Left lung (tissue), 10 donors: ENCODE measurements around the gene RABIF. TPM values are rescaled to one million over a fixed set of nuclear protein-coding genes. Genes with fewer than 3 reads are reported as not detected.
"Not testable (repeated sequence)": the region's sequence is repeated elsewhere in the genome, so short reads cannot be mapped to it uniquely, and the experiment has no call there.

ENCODE experiments used
- ATAC-seq: fragments of 200-7000 bp; cut with Tn5 transposase; one replicate; pipeline ENCODE4 v1.9.1; 2020; ENCODE audit warnings: moderate library complexity
- DNase-seq, 4 donors: peaks; one replicate each; pipeline ENCODE4 v3.0.0-alpha.2; 2013 to 2020
- H3K27ac ChIP-seq, 2 donors: fragments of 200-600 bp; sonication (generic) in 1 of 2; one replicate each; pipeline versions ENCODE4 v1.5.0 to v1.8.0; 2020 to 2021
- H3K27me3 ChIP-seq, 2 donors: fragments of 200-600 bp; sonication (generic) in 1 of 2; one replicate each; pipeline versions ENCODE4 v1.5.0 to v1.8.0; 2020 to 2021
- H3K36me3 ChIP-seq, 2 donors: fragments of 200-600 bp; sonication (generic) in 1 of 2; one replicate each; pipeline versions ENCODE4 v1.5.0 to v1.8.0; 2020 to 2021
- H3K4me1 ChIP-seq, 2 donors: fragments of 200-600 bp; one replicate each; pipeline ENCODE4 v1.8.0; 2021
- H3K4me3 ChIP-seq, 2 donors: fragments of 200-600 bp; sonication (generic) in 1 of 2; one replicate each; pipeline versions ENCODE4 v1.5.0 to v1.8.0; 2020 to 2021; ENCODE audit warnings: mild to moderate bottlenecking in 1 of 2
- H3K9me3 ChIP-seq, 2 donors: fragments of 200-600 bp; sonication (generic) in 1 of 2; one replicate each; pipeline versions ENCODE4 v1.5.0 to v1.8.0; 2020 to 2021
- intact Hi-C, 2 donors: fragments of 100-400 bp; cut with DNase I; formaldehyde crosslinking; loops; one replicate each; pipeline versions ENCODE4 v1.11.2 to v1.14.2; 2022
- polyA plus RNA-seq, 6 donors: library from polyadenylated mRNA; unstranded; fragments of 120-200 nt; gene quantifications; one replicate each; pipeline ENCODE4 v1.2.1, GENCODE V29; 2013; ENCODE audit not compliant: insufficient read length in 6 of 6
- total RNA-seq, 2 donors: library from RNA; stranded (reverse); fragmentation: NEBNext Ultra II Directional; extraction: Animal tissue kit (Norgen Biotek cat#: 25700); gene quantifications; one replicate each; pipeline ENCODE4 v1.2.1, GENCODE V29; 2021
- TF ChIP-seq, protein P1 (sequence below), 2 donors: fragments of 200-600 bp; sonication (generic) in 1 of 2; IDR thresholded peaks; one replicate each; pipeline versions ENCODE4 v1.5.0 to v1.8.0; 2021; ENCODE audit warnings: antibody characterized with exemption in 2 of 2
- donor health status: DM: no; HTN: yes; CAD: no.
- donor health status: DM: no; HTN: no; CAD: no.

RABIF gene
- total and polyA plus RNA-seq, 8 donors = 8.1 to 15.5 (median 9.0) TPM

DNA sequence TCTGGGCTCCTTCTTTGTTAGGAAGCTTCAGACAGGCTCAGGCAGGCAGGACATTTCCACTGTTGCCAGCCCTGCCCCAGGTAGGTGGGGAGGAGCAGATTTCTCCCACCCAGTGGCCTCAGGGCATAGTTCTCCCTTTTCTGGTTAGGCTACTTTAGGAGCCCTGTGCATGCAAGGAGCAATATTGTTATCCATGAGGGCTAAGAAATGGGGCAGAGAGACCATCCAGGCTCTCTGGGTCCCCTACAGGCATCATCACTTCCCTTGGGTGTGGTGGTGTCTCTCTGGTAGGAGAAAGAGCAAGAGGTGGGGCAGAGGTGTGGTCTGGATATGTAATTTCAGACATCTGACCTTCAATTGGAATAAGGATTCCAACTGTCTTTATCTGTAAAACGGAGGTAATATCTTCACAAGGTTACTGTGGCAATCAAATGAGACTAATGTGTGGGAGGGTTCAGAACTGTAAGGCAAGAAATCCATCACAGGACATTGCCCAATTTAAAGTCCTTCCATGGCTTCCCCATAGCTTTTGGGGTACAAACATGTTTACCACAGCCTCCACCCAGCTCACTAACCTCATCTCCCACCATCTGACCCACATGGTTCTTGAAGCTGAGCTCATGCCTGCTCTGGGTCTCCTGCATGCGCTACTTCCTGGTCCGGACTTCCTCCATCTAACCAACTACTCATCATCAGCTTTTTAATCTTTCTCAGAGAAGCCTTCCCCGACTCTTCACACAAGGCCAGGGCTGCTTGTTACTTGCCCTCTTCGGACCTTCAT, 52.1 kb downstream of the RABIF start:
- TF ChIP-seq, protein P1, sequence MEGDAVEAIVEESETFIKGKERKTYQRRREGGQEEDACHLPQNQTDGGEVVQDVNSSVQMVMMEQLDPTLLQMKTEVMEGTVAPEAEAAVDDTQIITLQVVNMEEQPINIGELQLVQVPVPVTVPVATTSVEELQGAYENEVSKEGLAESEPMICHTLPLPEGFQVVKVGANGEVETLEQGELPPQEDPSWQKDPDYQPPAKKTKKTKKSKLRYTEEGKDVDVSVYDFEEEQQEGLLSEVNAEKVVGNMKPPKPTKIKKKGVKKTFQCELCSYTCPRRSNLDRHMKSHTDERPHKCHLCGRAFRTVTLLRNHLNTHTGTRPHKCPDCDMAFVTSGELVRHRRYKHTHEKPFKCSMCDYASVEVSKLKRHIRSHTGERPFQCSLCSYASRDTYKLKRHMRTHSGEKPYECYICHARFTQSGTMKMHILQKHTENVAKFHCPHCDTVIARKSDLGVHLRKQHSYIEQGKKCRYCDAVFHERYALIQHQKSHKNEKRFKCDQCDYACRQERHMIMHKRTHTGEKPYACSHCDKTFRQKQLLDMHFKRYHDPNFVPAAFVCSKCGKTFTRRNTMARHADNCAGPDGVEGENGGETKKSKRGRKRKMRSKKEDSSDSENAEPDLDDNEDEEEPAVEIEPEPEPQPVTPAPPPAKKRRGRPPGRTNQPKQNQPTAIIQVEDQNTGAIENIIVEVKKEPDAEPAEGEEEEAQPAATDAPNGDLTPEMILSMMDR (IDR thresholded peaks at IDR 0.05) = no peak
- intact Hi-C loops = no loop called here
- Histone ChIP-seq H3K9me3 (no peaks in the 10 kb centered on the region), H3K4me3 (no peak overlapping the region), H3K4me1 (peaks cover 0 to 21% of the 10 kb centered on the region in 2 donors), H3K27me3 (no peaks in the 10 kb centered on the region), H3K36me3 (no peaks in the 10 kb centered on the region), H3K27ac (no peak overlapping the region)
- DNase-seq (no peak), ATAC-seq (peak; percentile 57)

DNA sequence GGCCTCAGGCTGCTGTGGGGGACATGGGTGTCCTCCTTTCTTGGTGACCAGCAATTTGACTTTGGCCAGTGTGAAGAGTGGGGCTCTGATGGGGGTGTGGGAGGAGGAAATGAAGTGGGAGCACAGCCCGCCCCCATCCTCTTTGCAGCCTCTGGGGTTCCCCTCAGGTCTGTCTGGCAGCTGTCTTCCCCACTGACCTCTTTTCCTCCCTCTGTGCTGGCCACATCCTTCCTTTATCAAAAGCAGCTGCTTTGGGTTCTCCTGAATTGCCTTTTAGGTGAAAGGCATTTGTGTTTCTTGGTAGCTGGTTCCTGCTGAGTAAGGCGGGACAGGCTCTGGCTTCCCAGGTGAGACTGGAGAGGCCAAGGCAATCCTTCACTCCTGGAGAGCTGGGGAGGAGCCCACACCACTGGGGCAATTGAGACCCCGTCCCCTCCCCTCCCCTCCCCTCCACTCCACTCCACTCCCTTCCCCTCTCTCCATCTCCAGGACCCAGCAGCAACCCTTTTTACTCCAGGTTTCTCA, 53.3 kb downstream of the RABIF start:
- H3K4me3 ChIP-seq = no peak overlapping the region
- H3K4me1 ChIP-seq = peaks cover 0 to 21% of the 10 kb centered on the region in 2 donors
- H3K27ac ChIP-seq = no peak overlapping the region
- intact Hi-C loops = no loop called here
- ATAC-seq = no peak
- no peaks in the 10 kb centered on the region for H3K36me3 ChIP-seq
- H3K27me3 ChIP-seq = no peaks in the 10 kb centered on the region
- H3K9me3 ChIP-seq = no peaks in the 10 kb centered on the region
- DNase-seq = no peak
- TF ChIP-seq, protein P1 (IDR thresholded peaks at IDR 0.05) = no peak

GRCh38 chr1:202834771-202835547, 54.0 kb downstream of the RABIF start:
- Histone ChIP-seq H3K9me3 (no peaks in the 10 kb centered on the region), H3K4me3 (no peak overlapping the region), H3K36me3 (no peaks in the 10 kb centered on the region), H3K27me3 (no peaks in the 10 kb centered on the region), H3K4me1 (peaks cover 0 to 21% of the 10 kb centered on the region in 2 donors), H3K27ac (no peak overlapping the region)
- ATAC-seq = no peak
- no peak for DNase-seq
- intact Hi-C loops = no loop called here
- TF ChIP-seq, protein P1 (IDR thresholded peaks at IDR 0.05) = no peak

- ATAC-seq = no peak
- Histone ChIP-seq H3K36me3 (no peaks in the 10 kb centered on the region), H3K4me1 (peaks cover 0 to 18% of the 10 kb centered on the region in 2 donors), H3K4me3 (no peak overlapping the region), H3K9me3 (no peaks in the 10 kb centered on the region), H3K27me3 (no peaks in the 10 kb centered on the region), H3K27ac (no peak overlapping the region)
- no peak for DNase-seq
- TF ChIP-seq, protein P1 (IDR thresholded peaks at IDR 0.05) = no peak
- intact Hi-C loops = no loop called here
Observed at GRCh38 chr1:202831906-202832305, 57.0 kb downstream of the RABIF start.

DNA sequence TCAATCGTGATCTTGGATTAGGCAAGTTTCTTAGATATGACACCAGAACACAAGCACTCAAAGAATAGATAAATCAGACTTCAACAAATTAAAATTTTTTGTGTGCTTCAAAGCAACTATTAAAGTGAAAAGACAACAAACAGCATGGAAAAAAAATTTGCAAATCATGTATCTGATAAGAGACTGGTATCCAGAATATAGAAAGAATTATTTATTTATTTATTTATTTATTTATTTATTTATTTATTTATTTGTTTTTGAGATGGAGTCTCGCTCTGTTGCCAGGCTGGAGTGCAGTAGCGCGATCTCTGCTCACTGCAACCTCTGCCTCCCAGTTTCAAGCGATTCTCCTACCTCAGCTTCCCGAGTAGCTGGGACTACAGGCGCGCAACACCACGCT, 59.7 kb downstream of the RABIF start:
- H3K9me3 ChIP-seq, H3K4me1 ChIP-seq, DNase-seq, ATAC-seq, intact Hi-C loops, H3K4me3 ChIP-seq, H3K36me3 ChIP-seq, H3K27ac ChIP-seq, H3K27me3 ChIP-seq: not testable (repeated sequence)

Other genes starting within 250 kb of the RABIF start
- gene SYT2, start 178.7 kb downstream of the RABIF start, total RNA-seq = 1 to 10 TPM in 1 of 2 donors, not detected in 1; 1.1 TPM
- gene SYT2, start 178.7 kb downstream of the RABIF start, polyA plus RNA-seq = 1 to 10 TPM; 2.3 to 5.4 (median 3.0) TPM
- gene KDM5B, start 80.7 kb downstream of the RABIF start, total RNA-seq = 10 to 100 TPM; 46.4 to 67.4 TPM
- 100 to 1,000 TPM in 5 of 6 donors, 10 to 100 TPM in 1; 99.1 to 124 (median 108) TPM for gene KDM5B, start 80.7 kb downstream of the RABIF start, polyA plus RNA-seq
- gene PCAT6, start 78.2 kb downstream of the RABIF start, total RNA-seq = 1 to 10 TPM; 1.1 to 2.4 TPM
- gene PCAT6, start 78.2 kb downstream of the RABIF start, polyA plus RNA-seq = 1 to 10 TPM; 1.2 to 3.8 (median 2.5) TPM
- gene KLHL12, start 38.1 kb upstream of the RABIF start, total RNA-seq = 10 to 100 TPM; 26.6 to 29.7 TPM
- gene KLHL12, start 38.1 kb upstream of the RABIF start, polyA plus RNA-seq = 10 to 100 TPM; 34.0 to 40.0 (median 35.8) TPM
- gene ADIPOR1, start 69.2 kb upstream of the RABIF start, total RNA-seq = 100 to 1,000 TPM; 130 to 138 TPM
- 10 to 100 TPM; 63.2 to 72.0 (median 65.8) TPM for gene ADIPOR1, start 69.2 kb upstream of the RABIF start, polyA plus RNA-seq
- gene CYB5R1, start 78.1 kb upstream of the RABIF start, total RNA-seq = 10 to 100 TPM; 79.0 to 99.5 TPM
- gene CYB5R1, start 78.1 kb upstream of the RABIF start, polyA plus RNA-seq = 10 to 100 TPM; 31.3 to 37.5 (median 34.4) TPM
- 10 to 100 TPM; 54.0 to 70.9 TPM for gene TMEM183A, start 118.2 kb upstream of the RABIF start, total RNA-seq
- gene TMEM183A, start 118.2 kb upstream of the RABIF start, polyA plus RNA-seq = 10 to 100 TPM; 60.3 to 74.2 (median 68.8) TPM
- 1 to 10 TPM; 1.3 to 2.1 TPM for gene PPFIA4, start 137.3 kb upstream of the RABIF start, total RNA-seq
- gene PPFIA4, start 137.3 kb upstream of the RABIF start, polyA plus RNA-seq = 1 to 10 TPM; 2.6 to 5.1 (median 3.6) TPM
- not detected for gene MYOG, start 196.9 kb upstream of the RABIF start, total RNA-seq
- gene MYOG, start 196.9 kb upstream of the RABIF start, polyA plus RNA-seq = under 1 TPM in 1 of 6 donors, not detected in 5; 0.13 TPM
- 1 to 10 TPM; 1.6 to 5.5 TPM for gene ADORA1, start 238.6 kb upstream of the RABIF start, total RNA-seq
- 10 to 100 TPM in 4 of 6 donors, 1 to 10 TPM in 2; 3.1 to 18.7 (median 14.0) TPM for gene ADORA1, start 238.6 kb upstream of the RABIF start, polyA plus RNA-seq